ENCODE data around the gene CEP55. TPM values are rescaled to one million over a fixed set of nuclear protein-coding genes. Genes with fewer than 3 reads are reported as not detected.
A peak's percentile ranks its signal among the peaks of the same experiment; 100 is the strongest.

Gene CEP55
- total and polyA plus RNA-seq, 9 of the 15 experiments (the other 6 are each of a cell fraction or from before 2014, with no cell fraction given): 4.4 to 32.5 (median 18.1) TPM

- FAIRE-seq: no peak
- no peaks in the 10 kb centered on the region for H3K9me3 ChIP-seq (replicated peaks; ENCODE audit: control insufficient read depth, insufficient read depth, low read depth, low read length)
- no peak overlapping the region for H3K4me2 ChIP-seq (ENCODE audit: insufficient read depth, low read length)
- TF ChIP-seq RBM25 (IDR thresholded peaks at IDR 0.05; ENCODE audit: low read depth, low read length, severe bottlenecking) (peak; percentile 91), MYBL2 (IDR thresholded peaks at IDR 0.05; ENCODE audit: low read depth) (no peak), MYBL2 (CRISPR knock-in tag; IDR thresholded peaks at IDR 0.05; ENCODE audit: borderline replicate concordance) (no peak), RUNX1 (IDR thresholded peaks at IDR 0.05; ENCODE audit: low read depth) (no peak), ZFP36 (IDR thresholded peaks at IDR 0.05; ENCODE audit: low read depth, low read length, partially characterized antibody) (peak; percentile 97), E2F4 (CRISPR knock-in tag; IDR thresholded peaks at IDR 0.05; ENCODE audit: low read depth) (no peak), SMARCA5 (IDR thresholded peaks at IDR 0.05) (0 out of 2 replicates have a peak, but pooled peaks have one; percentile 38)
- no peak overlapping the region for H3K9ac ChIP-seq (ENCODE audit: insufficient read depth in 1 of 2, low read depth in 2 of 2, low read length in 2 of 2)
- peaks cover 0 to 11% of the 10 kb centered on the region in 2 experiments; a peak in 2 of 5 replicates for H3K27me3 ChIP-seq (ENCODE audit: control insufficient read depth in 2 of 2, insufficient read depth in 2 of 2, low read length in 2 of 2)
- ChIA-PET POLR2A (interaction anchor here (0.6 to 1.3 kb wide), 2 partner anchors 9 to 35 kb away, joined by 3 to 7 read pairs; partner anchors contain the start of gene MYOF), CTCF (ENCODE audit: low intra/inter-chr PET ratio) (no interaction called here)
- in situ Hi-C loops (cut with MboI) (no loop called here), intact Hi-C loops (cut with micrococcal nuclease) (no loop called here)
- DNase-seq (ENCODE audit: extremely low read depth in 1 of 4, low spot score in 3 of 4): no peak
- peaks cover 2% of the 10 kb centered on the region; the same call in 2 of the 3 replicates for H3K79me2 ChIP-seq (ENCODE audit: control insufficient read depth, insufficient read depth, low read length)
- no peak overlapping the region for H3K27ac ChIP-seq (ENCODE audit: extremely low read depth, low read depth, low read length)
- WGBS (ENCODE audit: insufficient coverage, low coverage, missing lambda C conversion rate): 9% methylated on average over 2 of the region's 2 CpGs
- peaks cover 2% of the 10 kb centered on the region in 2 experiments; a peak in 3 of 5 replicates for H3K4me1 ChIP-seq (replicated peaks in 1 of 2; ENCODE audit: control insufficient read depth in 2 of 2, insufficient read depth in 2 of 2, low read length in 2 of 2)
- H3K9me1 ChIP-seq (ENCODE audit: control insufficient read depth, insufficient read depth, low read length): no peaks in the 10 kb centered on the region
- ATAC-seq: no peak
- H4K20me1 ChIP-seq (replicated peaks; ENCODE audit: control insufficient read depth, insufficient read depth, low read length): 0 out of 2 replicates have a peak, but pooled peaks cover 6% of the 10 kb centered on the region
- H3K4me3 ChIP-seq: no peak overlapping the region
- no peaks in the 10 kb centered on the region for H3K36me3 ChIP-seq (ENCODE audit: control insufficient read depth, insufficient read depth, low read length)
- H2AFZ ChIP-seq (ENCODE audit: low read depth, low read length): no peak overlapping the region
- BruUV-seq (replicated peaks): no TSS peak
These were observed 4.8 kb upstream of the CEP55 start for GRCh38 chr10:93491602-93492121.

Measured in K562 (cell line).